Measurements from ENCODE around the gene PRKAA2.
"Not testable (repeated sequence)": the region's sequence is repeated elsewhere in the genome, so short reads cannot be mapped to it uniquely, and the experiment has no call there.

PRKAA2 gene

DNA sequence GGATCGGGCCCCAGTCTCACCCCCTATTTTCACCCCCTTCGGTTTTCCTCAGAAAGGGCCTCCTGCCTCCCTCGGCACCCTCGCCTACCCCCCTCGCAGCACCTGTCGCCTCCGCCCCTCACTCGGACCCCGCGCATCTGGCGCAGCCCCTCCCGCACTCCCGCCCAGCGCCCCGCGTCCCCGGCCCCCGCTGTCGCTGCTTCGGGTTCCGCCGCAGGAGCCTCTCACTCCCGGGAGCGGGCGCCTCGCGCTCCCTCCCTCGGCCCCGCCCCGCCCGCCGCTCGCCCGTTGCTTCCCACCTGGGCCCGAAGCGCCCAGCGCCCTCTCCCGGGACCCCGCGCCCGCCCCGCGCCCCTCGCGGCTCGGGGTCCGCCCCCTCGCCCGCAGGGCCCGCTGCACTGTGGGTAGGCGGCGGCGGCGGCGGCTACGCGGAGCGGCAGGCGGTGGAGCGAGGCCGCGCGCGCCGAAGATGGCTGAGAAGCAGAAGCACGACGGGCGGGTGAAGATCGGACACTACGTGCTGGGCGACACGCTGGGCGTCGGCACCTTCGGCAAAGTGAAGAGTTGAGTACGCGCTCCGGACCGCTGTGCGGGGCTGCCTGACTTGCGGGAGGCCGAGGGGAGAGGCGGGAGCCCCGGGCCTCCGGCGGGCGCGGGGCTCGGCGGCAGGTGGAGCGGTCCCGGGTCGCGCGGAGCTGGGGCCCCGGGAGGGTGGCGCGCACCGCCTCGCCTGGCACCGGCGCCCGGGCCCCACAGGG is at the start of gene PRKAA2:
PRKAA2 (plus strand) TSS at position 396 of the 758 bp plus-strand sequence; CDS start at position 470, 74 bp downstream.
- no peak for DNase-seq

DNA sequence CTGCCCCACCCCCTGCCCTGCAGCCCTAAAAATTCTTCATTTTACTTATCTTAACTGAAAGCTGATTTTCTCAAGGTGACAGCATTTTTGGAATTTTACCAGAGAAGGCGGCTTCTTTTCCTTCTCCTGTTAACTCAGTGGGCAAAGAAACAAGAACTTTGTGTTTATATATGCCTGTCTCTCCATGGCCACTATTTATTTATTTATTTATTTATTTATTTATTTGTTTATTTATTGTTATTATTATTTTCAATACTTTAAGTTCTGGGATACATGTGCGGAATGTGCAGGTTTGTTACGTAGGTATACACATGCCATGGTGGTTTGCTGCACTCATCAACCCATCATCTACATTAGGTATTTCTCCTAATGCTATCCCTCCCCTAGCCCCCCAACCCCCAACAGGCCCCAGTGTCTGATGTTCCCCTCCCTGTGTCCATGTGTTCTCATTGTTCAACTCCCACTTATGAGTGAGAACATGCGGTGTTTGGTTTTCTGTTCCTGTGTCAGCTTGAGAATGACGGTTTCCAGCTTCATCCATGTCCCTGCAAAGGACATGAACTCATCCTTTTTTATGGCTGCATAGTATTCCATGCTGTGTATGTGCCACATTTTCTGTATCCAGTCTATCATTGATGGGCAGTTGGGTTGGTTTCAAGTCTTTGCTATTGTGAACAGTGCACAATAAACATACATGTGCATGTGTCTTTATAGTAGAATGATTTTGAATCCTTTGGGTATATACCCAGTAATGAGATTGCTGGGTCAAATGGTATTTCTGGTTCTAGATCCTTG is 49.5 kb upstream of the PRKAA2 start:
- not testable (repeated sequence) for DNase-seq

DNA sequence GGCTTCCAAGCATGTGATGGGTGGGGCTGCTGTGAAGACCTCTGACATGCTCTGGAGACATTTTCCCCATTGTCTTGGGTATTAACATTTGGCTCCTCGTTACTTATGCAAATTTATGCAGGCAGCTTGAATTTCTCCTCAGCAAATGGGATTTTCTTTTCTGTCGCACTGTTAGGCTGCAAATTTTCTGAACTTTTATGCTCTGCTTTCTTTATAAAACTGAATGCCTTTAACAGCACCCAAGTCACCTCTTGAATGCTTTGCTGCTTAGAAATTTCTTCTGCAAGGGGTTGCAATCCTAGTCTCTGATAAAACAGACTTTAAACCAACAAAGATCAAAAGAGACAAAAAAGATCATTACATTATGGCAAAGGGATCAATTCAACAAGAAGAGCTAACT is 35.0 kb upstream of the PRKAA2 start:
- DNase-seq: not testable (repeated sequence)

DNA sequence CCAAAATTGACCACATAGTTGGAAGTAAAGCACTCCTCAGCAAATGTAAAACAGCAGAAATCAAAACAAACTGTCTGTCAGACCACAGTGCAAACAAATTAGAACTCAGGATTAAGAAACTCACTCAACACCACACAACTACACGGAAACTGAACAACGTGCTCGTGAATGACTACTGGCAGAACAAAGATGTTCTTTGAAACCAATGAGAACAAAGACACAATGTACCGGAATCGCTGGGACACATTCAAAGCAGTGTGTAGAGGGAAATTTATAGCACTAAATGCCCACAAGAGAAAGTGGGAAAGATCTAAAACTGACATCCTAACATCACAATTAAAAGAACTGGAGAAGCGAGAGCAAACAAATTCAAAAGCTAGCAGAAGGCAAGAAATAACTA is 34.3 kb upstream of the PRKAA2 start:
- DNase-seq: not testable (repeated sequence)

DNA sequence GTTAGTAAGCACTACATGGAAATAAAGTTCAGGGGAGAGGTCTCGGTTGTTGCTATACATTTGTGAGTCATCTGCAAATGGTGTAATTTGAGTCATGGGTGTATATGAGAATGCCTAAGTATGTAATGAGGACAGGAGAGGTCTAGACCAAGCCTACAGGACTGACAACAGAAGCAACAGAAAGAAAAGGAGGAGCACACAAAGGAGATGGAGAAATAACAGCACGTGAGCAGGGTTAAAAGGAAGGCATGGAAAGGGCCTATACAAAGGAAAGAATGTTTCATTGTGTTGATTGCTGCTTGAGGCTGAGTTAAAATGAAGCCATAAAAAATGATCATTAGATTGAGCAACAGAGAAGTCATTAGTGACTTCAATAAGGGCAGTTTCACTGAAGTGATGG is 28.0 kb upstream of the PRKAA2 start:
- no peak for DNase-seq

DNA sequence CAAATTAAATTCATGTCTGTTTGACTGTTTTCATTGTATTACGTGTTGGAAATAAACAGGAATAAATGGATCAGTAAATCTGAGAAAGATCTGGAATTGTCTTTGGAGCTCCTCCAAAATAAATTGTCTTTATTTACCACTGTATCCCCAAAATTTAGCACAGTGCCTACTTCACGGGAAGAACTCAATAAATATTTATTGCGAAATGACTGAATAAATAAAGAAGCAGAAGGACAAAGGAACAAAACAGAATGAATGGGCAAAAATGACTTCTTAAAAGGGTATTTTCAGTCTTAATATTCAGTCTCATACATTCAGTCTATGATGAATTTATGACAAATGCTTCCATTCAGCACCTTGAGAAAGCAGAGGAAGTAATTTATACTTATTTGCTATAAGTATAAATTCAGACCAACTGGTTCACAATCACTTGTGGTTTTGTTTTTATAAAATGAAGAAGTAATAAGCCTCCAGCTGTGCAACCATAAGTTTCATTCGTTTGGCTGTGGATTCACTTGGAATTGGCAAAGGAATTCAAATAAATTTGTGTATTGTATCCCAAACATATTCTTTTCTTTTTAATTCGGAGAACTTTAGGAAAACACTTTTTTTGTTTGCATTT is 19.2 kb upstream of the PRKAA2 start:
- no peak for DNase-seq

DNA sequence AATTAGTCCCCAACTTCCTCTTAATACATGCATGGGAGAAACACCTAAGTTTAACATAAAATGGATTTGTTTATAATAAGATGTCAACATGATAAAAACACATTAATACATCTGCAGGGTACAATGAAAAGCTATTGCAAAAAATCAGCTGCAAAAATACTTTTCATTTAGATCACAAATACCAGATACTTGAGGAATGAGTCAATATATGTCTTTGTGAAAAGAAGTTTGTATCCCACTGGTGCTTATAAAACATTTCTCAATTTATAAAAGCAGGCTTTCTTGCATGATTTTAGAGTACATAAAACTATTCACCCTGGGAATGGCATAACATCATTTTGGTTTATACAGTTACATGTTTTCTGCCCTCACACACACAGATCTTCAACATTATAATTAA is 18.6 kb upstream of the PRKAA2 start:
- no peak for DNase-seq

DNA sequence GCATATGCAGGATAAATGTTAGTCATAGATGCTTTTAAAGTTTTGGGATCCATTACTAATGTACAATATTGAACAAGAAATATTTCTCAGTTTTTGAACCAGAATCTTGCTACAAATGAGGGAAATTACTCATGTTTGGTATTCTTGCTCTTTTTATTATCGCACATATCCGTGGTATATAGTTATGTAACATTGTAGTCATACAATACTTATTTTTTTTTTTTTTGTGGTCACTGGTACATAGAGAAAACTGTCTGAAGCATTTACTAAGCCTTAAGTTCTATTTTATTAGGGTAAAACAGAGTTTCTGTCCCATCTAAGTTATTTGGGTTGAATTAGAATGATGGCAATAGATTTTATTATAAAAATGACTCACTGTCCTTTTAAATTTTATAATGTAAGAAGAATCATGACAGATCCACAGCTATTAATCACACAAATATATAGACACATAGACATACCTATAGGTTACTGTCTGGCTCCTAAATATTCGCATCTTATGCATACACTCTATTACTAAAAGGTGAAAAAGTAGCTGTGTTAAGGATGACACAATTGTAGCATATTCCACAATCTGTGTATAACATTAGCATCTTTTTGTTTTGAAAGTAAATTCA is 18.0 kb upstream of the PRKAA2 start:
- DNase-seq: no peak

DNA sequence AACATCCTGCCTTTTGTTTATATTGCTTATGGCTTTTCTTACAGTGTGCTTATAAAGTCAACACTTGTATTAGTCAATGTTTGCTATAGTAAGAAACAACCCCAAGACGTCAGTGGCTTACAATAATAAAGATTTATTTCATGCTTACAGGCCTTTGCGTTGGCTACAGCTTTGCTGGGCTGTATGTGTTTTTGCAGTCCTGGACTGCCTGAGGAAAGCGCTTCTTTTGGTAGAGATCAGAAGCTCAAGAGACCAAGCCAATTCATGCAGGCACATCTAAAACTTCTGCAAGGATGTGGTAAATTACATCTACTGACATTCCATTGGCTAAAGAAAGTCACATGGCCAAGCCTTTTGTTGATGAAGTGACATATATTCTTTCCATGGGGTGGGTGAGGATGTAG is 17.5 kb upstream of the PRKAA2 start:
- DNase-seq: no peak

DNA sequence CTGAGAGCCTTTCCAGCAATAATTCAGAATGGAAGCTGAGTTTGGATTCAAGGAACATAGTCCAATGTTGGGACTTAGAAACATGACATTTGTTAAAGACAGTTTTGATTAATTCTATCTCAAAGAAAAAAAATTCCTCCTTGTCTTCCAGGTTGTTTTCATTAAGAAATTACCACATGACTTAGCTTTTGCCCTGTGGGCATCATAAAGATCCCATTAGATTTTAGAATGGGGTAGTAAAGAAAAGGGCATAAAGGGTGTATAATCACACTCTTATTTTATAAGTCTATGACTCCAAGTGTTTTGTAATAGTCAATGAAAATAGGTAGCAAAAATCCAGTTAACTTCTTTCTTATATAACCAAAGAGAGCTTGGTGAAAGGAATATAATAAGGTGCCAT is 14.3 kb upstream of the PRKAA2 start:
- DNase-seq: no peak

DNA sequence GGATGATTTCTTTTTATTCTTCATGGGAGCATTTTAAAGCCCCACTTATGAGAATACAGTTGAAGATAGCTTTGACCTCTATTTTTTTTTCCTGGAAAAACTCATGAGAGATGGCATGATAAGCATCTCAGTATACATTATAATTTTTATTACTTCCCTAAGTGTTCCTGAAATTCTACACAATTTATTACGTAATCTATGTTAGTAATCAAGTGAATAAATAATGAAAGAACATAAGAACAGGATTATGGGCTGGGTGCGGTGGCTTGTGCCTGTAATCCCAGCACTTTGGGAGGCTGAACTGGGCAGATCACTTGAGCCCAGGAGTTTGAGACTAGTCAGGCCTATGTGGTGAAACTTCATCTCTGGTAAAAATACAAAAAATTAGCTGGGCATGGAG is 13.2 kb upstream of the PRKAA2 start:
- no peak for DNase-seq

DNA sequence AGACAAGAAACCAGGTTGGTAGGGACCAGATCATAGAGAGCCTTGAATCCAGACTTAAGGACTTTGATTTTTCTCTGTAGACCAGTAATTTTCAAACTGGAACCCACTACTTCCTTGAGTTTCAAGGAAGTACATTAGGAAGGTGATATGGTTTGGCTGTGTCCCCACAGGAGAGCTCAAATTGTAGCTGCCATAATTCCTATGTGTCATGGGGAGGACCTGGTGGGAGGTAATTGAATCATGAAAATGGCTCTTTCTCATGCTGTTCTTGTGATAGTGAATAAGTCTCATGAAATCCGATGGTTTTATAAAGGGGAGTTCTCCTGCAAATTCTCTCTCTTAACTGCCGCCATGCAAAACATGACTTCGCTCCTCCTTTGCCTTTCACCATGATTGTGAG is 10.1 kb upstream of the PRKAA2 start:
- no peak for DNase-seq

DNA sequence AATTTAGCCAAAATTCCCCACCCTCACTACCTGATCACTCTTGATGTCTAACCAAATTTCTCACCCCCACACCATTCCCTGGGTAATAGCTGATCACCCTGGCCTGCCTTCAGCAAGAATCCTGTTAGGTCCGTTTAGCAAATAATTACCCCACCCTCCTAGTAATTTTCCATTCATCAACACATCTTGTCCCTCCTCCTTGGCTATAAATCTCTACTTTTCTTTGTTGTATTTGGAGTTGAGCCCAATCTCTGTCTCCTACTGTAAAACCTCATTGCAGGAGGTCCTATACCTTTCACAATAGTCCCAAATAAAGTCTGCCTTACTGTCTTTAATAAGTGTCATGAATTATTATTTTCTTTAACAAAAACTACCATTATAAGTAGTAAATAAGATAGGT is 6.9 kb upstream of the PRKAA2 start:
- no peak for DNase-seq

DNA sequence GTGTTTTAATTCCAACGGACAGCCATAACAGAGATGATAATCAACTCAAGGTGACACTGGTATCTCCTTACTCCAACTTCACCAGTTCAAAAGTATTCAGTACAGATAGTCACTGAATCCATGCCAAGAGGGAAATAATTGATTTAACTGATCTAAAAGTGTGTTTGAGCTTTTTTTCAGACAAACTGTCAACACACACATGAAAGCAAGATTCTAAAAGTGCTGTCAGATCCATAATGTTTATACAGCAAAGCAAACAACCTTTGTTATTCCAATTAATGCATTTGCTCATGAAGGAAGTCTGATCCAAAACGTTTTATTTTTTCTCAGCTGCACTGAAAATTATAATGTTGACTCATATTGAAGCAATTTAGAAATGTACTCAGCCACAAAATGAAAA is 5.9 kb upstream of the PRKAA2 start:
- no peak for DNase-seq

DNA sequence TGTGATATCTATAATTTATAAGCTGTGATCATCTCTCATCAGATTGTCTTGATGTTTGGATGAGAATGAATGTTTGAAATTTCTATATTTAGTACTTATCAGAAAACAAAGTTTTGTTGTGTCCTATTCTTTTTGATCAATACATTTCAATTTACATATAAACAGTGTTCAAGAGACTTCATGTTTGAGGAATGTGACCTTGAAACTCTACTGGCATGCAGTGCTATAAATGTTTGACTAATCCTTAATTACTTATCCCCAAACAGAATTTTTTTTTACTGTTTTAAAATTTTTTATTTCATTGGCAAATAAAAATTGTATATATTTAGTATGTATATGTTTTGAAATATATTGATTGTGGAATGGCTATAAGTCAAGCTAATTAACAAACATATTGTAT is 1.5 kb upstream of the PRKAA2 start:
- no peak for DNase-seq

DNA sequence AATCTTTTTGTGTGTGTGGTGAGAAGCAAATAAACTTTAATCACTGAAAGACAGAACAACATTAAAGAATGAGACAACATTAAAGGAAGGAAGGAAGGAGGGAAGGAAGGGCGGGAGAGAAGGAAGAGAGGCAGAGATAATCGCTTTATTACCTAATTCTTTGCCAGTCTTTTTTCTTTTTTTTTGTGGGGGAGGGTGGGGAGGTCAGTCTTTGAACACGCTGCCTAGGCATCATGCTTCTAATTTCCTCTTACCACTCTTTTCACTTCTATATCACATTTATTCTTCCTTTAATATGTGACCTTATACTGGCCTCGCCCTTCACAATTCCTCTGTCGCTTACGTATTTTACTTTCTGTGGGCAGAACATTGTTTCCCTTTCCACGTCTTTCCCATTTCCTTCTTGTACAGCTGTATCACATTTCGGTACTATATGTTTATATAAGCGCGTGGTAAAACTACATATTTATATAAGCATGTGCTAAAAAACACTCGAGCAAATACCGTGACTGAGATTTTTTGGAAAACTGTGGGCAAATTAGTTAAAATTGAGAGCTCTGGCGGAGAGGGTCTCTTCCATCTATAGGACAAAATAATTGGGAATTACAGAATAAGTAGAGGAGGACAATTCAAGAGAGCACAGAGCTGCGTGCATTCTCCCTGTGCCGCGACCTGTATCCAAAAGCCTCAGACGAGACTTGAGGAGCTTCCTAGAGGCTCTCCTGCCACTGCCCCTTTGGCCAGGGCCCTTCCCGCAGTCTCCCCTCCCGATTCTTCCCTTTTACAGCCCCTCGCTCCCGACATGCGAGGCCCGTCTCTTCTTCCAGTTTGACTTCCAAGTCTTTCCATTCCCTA is 823 bp upstream of the PRKAA2 start:
- DNase-seq: no peak

DNA sequence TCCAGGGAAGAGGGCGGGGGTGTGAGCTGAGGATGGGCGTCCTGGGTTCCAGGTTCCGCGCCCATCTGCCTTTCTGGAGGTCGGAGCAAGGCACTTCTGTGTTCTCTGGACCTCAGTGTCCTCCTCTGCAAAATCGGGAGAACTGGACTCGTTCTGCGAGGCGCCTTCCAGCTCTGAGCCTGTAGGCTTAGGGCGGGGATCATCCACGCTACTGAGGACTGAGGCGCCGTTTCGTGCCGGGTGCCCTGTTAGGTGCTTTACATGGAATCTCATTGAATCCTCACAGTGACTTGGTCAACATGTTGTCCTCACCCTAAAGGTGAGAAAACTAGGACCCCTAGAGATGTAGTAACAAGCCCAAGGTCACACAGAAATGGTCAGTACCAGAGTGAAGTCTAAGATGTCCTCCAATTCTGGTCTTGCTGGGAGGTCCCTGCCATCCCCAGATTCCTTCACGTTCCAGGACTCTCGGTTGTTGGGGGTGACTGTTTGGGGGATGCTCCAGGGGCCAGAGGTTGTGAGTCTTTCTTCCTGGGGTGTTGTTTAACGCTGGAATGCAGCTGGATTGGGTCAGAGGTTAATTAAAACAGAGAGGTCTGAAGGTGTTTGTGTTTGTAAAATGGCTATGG is 677 bp downstream of the PRKAA2 start:
- no peak for DNase-seq

DNA sequence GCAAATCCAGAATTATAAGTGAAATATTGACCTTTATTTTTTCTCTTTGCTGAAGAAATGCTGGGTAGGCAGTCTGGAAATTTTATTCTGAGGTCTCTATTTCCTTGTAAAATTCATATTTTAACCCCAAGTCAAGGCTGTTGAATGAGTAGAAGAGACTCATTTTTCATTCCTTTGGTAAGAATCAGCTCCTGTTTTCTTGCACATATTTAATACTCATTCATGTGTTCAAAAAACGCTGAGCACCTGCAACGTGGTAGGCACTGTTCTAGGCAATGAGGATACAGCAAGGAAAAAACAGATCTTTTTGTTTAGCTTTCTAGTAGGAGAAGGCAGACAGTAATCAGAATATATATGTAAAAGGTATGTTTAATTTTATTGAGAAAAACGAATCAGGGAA is 1.5 kb downstream of the PRKAA2 start:
- DNase-seq: no peak

DNA sequence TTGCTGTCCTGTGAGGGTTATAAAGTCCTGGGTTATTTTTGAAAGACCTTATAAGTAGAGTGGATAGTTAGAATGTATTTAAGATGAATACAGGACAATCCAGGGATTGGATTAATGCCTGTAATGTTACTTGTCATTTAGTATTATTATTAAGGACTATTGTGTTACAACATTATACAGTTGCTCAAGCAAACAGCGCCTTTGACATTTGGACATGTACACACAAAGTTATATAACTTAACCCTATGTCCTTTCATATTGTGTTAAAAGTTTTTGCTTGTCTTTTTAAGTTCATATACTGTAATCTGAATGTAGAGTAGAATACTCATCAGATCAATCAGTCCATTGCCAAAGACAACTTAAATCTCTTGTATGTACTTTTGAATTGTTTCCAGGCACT is 2.0 kb downstream of the PRKAA2 start:
- no peak for DNase-seq

DNA sequence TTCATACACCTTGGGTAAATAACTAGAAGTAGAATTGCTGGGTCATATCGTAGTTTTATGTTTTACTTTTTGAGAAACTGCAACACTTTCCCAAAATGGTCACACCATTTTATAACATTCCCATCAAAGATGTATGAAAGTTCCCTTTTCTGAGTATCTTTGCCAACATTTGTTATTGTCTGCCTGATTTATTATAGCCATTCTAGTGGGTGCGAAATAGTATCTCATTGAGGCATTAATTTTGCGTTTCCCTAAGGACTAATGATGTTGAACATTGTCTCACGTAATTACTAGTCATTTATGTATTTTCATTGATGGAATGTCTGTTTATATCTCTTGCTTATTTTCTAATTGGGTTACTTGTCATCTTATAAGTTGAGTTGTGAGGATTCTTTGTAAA is 3.4 kb downstream of the PRKAA2 start:
- DNase-seq: no peak

DNA sequence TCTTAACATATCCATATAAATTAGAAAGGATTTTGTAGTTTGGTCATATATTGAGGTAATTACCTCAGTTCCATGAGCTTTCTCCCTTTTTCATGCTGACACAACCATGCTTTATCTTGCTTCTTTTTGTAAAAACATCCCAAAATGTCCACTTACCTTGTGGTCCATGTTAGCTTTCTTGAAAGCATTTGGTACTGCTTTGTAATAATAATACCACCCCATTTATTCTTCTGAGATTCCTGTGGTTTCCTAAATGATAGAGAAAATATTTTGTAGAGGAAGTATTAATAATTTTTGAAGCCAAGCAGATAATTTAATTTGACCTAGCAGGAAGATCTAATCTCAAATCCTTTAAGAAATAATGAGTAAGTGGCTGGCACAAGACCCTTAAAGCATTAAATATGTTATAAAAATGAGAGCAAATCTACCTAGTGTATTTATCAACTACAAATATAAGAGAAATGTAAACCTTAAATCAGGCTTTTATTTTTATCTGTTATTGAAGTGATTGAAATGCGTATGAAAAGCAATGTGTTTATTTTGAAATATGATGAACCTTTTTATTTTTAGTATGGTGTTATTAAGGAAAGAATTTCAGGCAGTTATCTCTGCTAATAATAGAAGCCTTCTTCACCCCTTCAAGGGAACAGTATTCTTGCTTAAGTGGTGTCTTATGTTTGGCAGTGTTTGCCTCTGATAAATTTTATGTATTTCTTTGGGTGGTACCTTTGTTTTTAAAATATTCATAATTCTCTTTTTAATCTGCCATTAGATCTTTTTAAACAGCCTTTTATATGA is 9.2 kb downstream of the PRKAA2 start:
- no peak for DNase-seq

Measured in 8988T (cell line).